Liver (tissue), 3 donors: ENCODE results near the gene SHISAL1.

Experiments
- EGR1 ChIP-seq, 2 donors: IDR thresholded peaks; 2 replicates each; pipeline ENCODE4 v1.6.1; 2016 to 2018; ENCODE audit warnings: antibody characterized with exemption in 2 of 2, low read depth in 2 of 2
- FOXA1 ChIP-seq: IDR thresholded peaks from 2 replicates; pipeline ENCODE4 v1.6.1; 2016; ENCODE audit warnings: antibody characterized with exemption
- GABPA ChIP-seq, 2 donors: IDR thresholded peaks in 1 of 2; conservative IDR thresholded peaks in 1 of 2; 2 replicates each; pipeline ENCODE4 v1.6.1; 2016; ENCODE audit warnings: antibody characterized with exemption in 2 of 2, mild to moderate bottlenecking in 1 of 2, moderate library complexity in 1 of 2
- HNF4G ChIP-seq: IDR thresholded peaks from 2 replicates; pipeline ENCODE4 v1.6.1; 2016; ENCODE audit warnings: antibody characterized with exemption
- JUND ChIP-seq, 2 donors: IDR thresholded peaks; 2 replicates each; pipeline ENCODE4 v1.6.1; 2016; ENCODE audit warnings: antibody characterized with exemption in 2 of 2
- RAD21 ChIP-seq, 2 donors: IDR thresholded peaks; 2 replicates each; pipeline ENCODE4 v1.6.1; 2016; ENCODE audit warnings: antibody characterized with exemption in 2 of 2, mild to moderate bottlenecking in 2 of 2
- RXRA ChIP-seq, 2 donors: IDR thresholded peaks; 2 replicates each; pipeline ENCODE4 v1.6.1; 2017 to 2018; ENCODE audit warnings: antibody characterized with exemption in 2 of 2, mild to moderate bottlenecking in 1 of 2
- SP1 ChIP-seq: IDR thresholded peaks from 2 replicates; pipeline ENCODE4 v1.6.1; 2018; ENCODE audit warnings: antibody characterized with exemption, mild to moderate bottlenecking
- YY1 ChIP-seq: IDR thresholded peaks from 2 replicates; pipeline ENCODE4 v1.6.1; 2016; ENCODE audit warnings: antibody characterized with exemption, mild to moderate bottlenecking
- TF ChIP-seq, protein P1 (sequence below): fragments of 150-350 bp; IDR thresholded peaks from 2 replicates; pipeline ENCODE4 v1.5.1; 2017; ENCODE audit warnings: improper control_type of control experiment, low read depth, low read length; ENCODE audit not compliant: missing input control
- TF ChIP-seq, protein P2 (sequence below): IDR thresholded peaks from 2 replicates; pipeline ENCODE4 v1.6.1; 2016; ENCODE audit warnings: antibody characterized with exemption, mild to moderate bottlenecking
- TF ChIP-seq, protein P3 (sequence below): IDR thresholded peaks from 2 replicates; pipeline ENCODE4 v1.6.1; 2016; ENCODE audit warnings: antibody characterized with exemption
- TF ChIP-seq, protein P4 (sequence below): IDR thresholded peaks from 2 replicates; pipeline ENCODE4 v1.6.1; 2016; ENCODE audit warnings: antibody characterized with exemption
- TF ChIP-seq, protein P5 (sequence below): IDR thresholded peaks from 2 replicates; pipeline ENCODE4 v1.6.1; 2016; ENCODE audit warnings: antibody characterized with exemption
- donor health status: healthy.
- donor health status: healthy.

DNA sequence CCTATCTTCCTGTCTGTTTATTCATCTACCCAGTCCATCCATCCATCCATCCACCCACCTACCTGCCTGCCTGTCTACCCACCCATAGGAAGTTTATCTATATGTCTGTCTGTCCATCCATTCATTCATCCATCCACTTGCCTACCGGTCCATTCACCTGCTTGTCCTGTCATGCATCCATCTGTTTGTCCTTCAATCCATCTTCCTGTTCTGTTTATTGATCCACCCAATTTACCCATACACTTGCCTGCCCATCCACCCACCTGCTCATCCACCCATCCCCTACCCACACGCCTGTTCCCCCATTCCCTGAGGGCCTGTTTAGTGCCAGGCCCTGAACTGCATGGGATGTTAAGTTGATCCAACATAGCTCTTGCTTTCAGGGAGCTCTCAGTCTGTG, 113.6 kb downstream of the SHISAL1 start:
- TF ChIP-seq, protein P1, sequence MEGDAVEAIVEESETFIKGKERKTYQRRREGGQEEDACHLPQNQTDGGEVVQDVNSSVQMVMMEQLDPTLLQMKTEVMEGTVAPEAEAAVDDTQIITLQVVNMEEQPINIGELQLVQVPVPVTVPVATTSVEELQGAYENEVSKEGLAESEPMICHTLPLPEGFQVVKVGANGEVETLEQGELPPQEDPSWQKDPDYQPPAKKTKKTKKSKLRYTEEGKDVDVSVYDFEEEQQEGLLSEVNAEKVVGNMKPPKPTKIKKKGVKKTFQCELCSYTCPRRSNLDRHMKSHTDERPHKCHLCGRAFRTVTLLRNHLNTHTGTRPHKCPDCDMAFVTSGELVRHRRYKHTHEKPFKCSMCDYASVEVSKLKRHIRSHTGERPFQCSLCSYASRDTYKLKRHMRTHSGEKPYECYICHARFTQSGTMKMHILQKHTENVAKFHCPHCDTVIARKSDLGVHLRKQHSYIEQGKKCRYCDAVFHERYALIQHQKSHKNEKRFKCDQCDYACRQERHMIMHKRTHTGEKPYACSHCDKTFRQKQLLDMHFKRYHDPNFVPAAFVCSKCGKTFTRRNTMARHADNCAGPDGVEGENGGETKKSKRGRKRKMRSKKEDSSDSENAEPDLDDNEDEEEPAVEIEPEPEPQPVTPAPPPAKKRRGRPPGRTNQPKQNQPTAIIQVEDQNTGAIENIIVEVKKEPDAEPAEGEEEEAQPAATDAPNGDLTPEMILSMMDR, result no peak
- TF ChIP-seq YY1 (no peak), SP1 (no peak), RXRA (IDR thresholded peaks at IDR 0.05) (no peak), FOXA1 (no peak), EGR1 (IDR thresholded peaks at IDR 0.05; ENCODE audit: low read depth in 2 of 2) (no peak), GABPA (IDR thresholded peaks at IDR 0.05 in 1 of 2, conservative IDR thresholded peaks at IDR 0.05 in 1 of 2) (no peak), HNF4G (no peak), RAD21 (IDR thresholded peaks at IDR 0.05) (no peak), JUND (IDR thresholded peaks at IDR 0.05) (no peak)
- TF ChIP-seq, protein P2, sequence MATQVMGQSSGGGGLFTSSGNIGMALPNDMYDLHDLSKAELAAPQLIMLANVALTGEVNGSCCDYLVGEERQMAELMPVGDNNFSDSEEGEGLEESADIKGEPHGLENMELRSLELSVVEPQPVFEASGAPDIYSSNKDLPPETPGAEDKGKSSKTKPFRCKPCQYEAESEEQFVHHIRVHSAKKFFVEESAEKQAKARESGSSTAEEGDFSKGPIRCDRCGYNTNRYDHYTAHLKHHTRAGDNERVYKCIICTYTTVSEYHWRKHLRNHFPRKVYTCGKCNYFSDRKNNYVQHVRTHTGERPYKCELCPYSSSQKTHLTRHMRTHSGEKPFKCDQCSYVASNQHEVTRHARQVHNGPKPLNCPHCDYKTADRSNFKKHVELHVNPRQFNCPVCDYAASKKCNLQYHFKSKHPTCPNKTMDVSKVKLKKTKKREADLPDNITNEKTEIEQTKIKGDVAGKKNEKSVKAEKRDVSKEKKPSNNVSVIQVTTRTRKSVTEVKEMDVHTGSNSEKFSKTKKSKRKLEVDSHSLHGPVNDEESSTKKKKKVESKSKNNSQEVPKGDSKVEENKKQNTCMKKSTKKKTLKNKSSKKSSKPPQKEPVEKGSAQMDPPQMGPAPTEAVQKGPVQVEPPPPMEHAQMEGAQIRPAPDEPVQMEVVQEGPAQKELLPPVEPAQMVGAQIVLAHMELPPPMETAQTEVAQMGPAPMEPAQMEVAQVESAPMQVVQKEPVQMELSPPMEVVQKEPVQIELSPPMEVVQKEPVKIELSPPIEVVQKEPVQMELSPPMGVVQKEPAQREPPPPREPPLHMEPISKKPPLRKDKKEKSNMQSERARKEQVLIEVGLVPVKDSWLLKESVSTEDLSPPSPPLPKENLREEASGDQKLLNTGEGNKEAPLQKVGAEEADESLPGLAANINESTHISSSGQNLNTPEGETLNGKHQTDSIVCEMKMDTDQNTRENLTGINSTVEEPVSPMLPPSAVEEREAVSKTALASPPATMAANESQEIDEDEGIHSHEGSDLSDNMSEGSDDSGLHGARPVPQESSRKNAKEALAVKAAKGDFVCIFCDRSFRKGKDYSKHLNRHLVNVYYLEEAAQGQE, result no peak
- TF ChIP-seq, protein P3, sequence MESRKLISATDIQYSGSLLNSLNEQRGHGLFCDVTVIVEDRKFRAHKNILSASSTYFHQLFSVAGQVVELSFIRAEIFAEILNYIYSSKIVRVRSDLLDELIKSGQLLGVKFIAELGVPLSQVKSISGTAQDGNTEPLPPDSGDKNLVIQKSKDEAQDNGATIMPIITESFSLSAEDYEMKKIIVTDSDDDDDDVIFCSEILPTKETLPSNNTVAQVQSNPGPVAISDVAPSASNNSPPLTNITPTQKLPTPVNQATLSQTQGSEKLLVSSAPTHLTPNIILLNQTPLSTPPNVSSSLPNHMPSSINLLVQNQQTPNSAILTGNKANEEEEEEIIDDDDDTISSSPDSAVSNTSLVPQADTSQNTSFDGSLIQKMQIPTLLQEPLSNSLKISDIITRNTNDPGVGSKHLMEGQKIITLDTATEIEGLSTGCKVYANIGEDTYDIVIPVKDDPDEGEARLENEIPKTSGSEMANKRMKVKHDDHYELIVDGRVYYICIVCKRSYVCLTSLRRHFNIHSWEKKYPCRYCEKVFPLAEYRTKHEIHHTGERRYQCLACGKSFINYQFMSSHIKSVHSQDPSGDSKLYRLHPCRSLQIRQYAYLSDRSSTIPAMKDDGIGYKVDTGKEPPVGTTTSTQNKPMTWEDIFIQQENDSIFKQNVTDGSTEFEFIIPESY, result no peak
- TF ChIP-seq, protein P4, sequence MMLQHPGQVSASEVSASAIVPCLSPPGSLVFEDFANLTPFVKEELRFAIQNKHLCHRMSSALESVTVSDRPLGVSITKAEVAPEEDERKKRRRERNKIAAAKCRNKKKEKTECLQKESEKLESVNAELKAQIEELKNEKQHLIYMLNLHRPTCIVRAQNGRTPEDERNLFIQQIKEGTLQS, result no peak
- TF ChIP-seq, protein P5, sequence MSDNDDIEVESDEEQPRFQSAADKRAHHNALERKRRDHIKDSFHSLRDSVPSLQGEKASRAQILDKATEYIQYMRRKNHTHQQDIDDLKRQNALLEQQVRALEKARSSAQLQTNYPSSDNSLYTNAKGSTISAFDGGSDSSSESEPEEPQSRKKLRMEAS, result no peak
